Neural cell (in vitro differentiated cells): ENCODE results near the gene CPNE9.

ENCODE experiments used
- POLR2AphosphoS5 ChIP-seq: IDR thresholded peaks from 2 replicates; pipeline ENCODE4 v1.6.1; 2012
- REST ChIP-seq: IDR thresholded peaks from 2 replicates; pipeline ENCODE4 v1.6.1; 2012; ENCODE audit warnings: borderline replicate concordance

- TF ChIP-seq POLR2AphosphoS5 = no peak
- TF ChIP-seq REST = no peak
Observed at GRCh38 chr3:9660972-9661371, 42.7 kb upstream of the CPNE9 start.
